Stimulated activated CD4-positive, alpha-beta T cell treated with anti-CD3 and anti-CD28 coated beads, Interleukin-4, amount 100 ng/mL, for 48 hours (primary cell): ENCODE results near the gene STRN3.
A peak's percentile ranks its signal among the peaks of the same experiment; 100 is the strongest.
"Not testable (repeated sequence)": the region's sequence is repeated elsewhere in the genome, so short reads cannot be mapped to it uniquely, and the experiment has no call there.

Experiments used
- DNase-seq, 2 donors: peaks; one replicate each; pipeline ENCODE4 v3.0.0-alpha.2; 2020; ENCODE audit warnings: low read depth in 2 of 2

STRN3 gene

GRCh38 chr14:31037709-31038221 is 11.6 kb upstream of the STRN3 start:
- DNase-seq = no peak

- DNase-seq = no peak
Observed at GRCh38 chr14:31036552-31036951, 10.4 kb upstream of the STRN3 start.

GRCh38 chr14:31030469-31030868 is 4.3 kb upstream of the STRN3 start:
- DNase-seq = no peak

- DNase-seq = no peak
Observed at GRCh38 chr14:31029016-31029970, 3.1 kb upstream of the STRN3 start.

- DNase-seq = no peak
Observed at GRCh38 chr14:31027847-31028246, 1.7 kb upstream of the STRN3 start.

GRCh38 chr14:31026450-31027235 is 464 bp upstream of the STRN3 start:
- peak; percentile 78 to 86 for DNase-seq

GRCh38 chr14:31025367-31026076 is 657 bp downstream of the STRN3 start, which contains the start of gene AP4S1:
Gene AP4S1, plus strand, starts transcription at chr14:31025649. Its CDS starts 40,548 bp downstream, at chr14:31066197.
- DNase-seq = peak; percentile 23 to 35

- DNase-seq = no peak
Observed at GRCh38 chr14:31024577-31025366, 1.4 kb downstream of the STRN3 start.

GRCh38 chr14:31024010-31024480 is 2.1 kb downstream of the STRN3 start:
- DNase-seq = no peak

GRCh38 chr14:31022386-31022785 is 3.8 kb downstream of the STRN3 start:
- no peak for DNase-seq

- no peak for DNase-seq
Observed at GRCh38 chr14:31021576-31021949, 4.6 kb downstream of the STRN3 start.

GRCh38 chr14:31020834-31021575 is 5.2 kb downstream of the STRN3 start:
- no peak for DNase-seq

GRCh38 chr14:31018057-31018645 is 8.0 kb downstream of the STRN3 start:
- no peak for DNase-seq

- DNase-seq = no peak
Observed at GRCh38 chr14:31013841-31014240, 12.3 kb downstream of the STRN3 start.

GRCh38 chr14:31010935-31011334 is 15.2 kb downstream of the STRN3 start:
- DNase-seq = no peak

GRCh38 chr14:31009836-31010574 is 16.2 kb downstream of the STRN3 start:
- DNase-seq = no peak

GRCh38 chr14:31006703-31007102 is 19.5 kb downstream of the STRN3 start:
- DNase-seq = no peak

- DNase-seq = not testable (repeated sequence)
Observed at GRCh38 chr14:31004007-31004406, 22.2 kb downstream of the STRN3 start.

- no peak for DNase-seq
Observed at GRCh38 chr14:31003284-31003683, 22.9 kb downstream of the STRN3 start.
